H1 (cell line): ENCODE data around the gene ZIC5. TPM values are rescaled to one million over a fixed set of nuclear protein-coding genes. Genes with fewer than 3 reads are reported as not detected.

ENCODE experiments used
- CTCF ChIA-PET: fragments of 300-600 bp; sonication (Branson Sonifier 250); formaldehyde crosslinking; loops from one replicate; lab custom pipeline; 2021; ENCODE audit not compliant: partially characterized antibody; lab: Charles Lee
- POLR2A ChIA-PET: fragments of 300-600 bp; sonication (Branson Sonifier 250); formaldehyde crosslinking; loops from one replicate; lab custom pipeline; 2021; ENCODE audit warnings: inconsistent platforms; ENCODE audit not compliant: partially characterized antibody; lab: Charles Lee
- DNase-seq, 2 experiments: peaks; one replicate each; pipeline versions ENCODE4 v3.0.0 to v3.0.0-alpha.2; 2010 to 2022; ENCODE audit warnings: low spot score in 2 of 2, low read depth in 1 of 2, mixed read lengths in 1 of 2
- FAIRE-seq: peaks from 2 replicates; lab custom pipeline; 2011; peaks lifted over from hg19 to GRCh38; lab: Jason Lieb, UNC
- H2AFZ ChIP-seq: 2 replicates; pipeline ENCODE4 v1.8.1; 2012; ENCODE audit warnings: low read length, inconsistent platforms
- H2AK5ac ChIP-seq: 2 replicates; pipeline ENCODE4 v1.6.1; 2013; ENCODE audit warnings: low read depth, low read length
- H2BK120ac ChIP-seq: replicated peaks from 2 replicates; pipeline ENCODE3; 2013; ENCODE audit warnings: low read depth, low read length, inconsistent platforms
- H2BK12ac ChIP-seq: 2 replicates; pipeline ENCODE4 v1.6.1; 2013; ENCODE audit warnings: low read depth, low read length
- H2BK15ac ChIP-seq: 2 replicates; pipeline ENCODE4 v1.6.1; 2013; ENCODE audit warnings: low read length
- H2BK20ac ChIP-seq: 2 replicates; pipeline ENCODE4 v1.6.1; 2013; ENCODE audit warnings: low read length
- H2BK5ac ChIP-seq: 2 replicates; pipeline ENCODE4 v1.6.1; 2013; ENCODE audit warnings: low read depth, low read length
- H3K14ac ChIP-seq: 2 replicates; pipeline ENCODE4 v1.6.1; 2013; ENCODE audit warnings: inconsistent platforms; ENCODE audit not compliant: insufficient read length
- H3K18ac ChIP-seq: 2 replicates; pipeline ENCODE4 v1.6.1; 2013; ENCODE audit warnings: low read length; ENCODE audit errors: extremely low read depth
- H3K23ac ChIP-seq: 2 replicates; pipeline ENCODE4 v1.6.1; 2013; ENCODE audit warnings: inconsistent platforms; ENCODE audit not compliant: insufficient read length
- H3K23me2 ChIP-seq: 2 replicates; pipeline ENCODE4 v1.6.1; 2013; ENCODE audit warnings: low read depth, low read length
- H3K27ac ChIP-seq: 2 replicates; pipeline ENCODE4 v1.6.1; 2011; ENCODE audit warnings: low read depth, low read length, inconsistent platforms
- H3K27me3 ChIP-seq, 4 experiments: replicated peaks in 1 of 4; 1 replicate in 1 of 4; 2 replicates in 3 of 4; pipeline versions ENCODE4 v1.6.1 to v1.8.1; 2011 to 2013; ENCODE audit warnings: low read length in 3 of 4, mild to moderate bottlenecking in 3 of 4, inconsistent platforms in 2 of 4, mixed read lengths in 2 of 4, moderate library complexity in 1 of 4; ENCODE audit not compliant: control insufficient read depth in 3 of 4, insufficient read depth in 3 of 4; ENCODE audit errors: extremely low read depth in 1 of 4
- H3K36me3 ChIP-seq, 4 experiments: 2 replicates each; pipeline versions ENCODE4 v1.6.1 to v1.8.1; 2011 to 2013; ENCODE audit warnings: mild to moderate bottlenecking in 4 of 4, low read length in 3 of 4, moderate library complexity in 2 of 4, control low read depth in 1 of 4, inconsistent platforms in 1 of 4; ENCODE audit not compliant: insufficient read depth in 4 of 4, control insufficient read depth in 2 of 4
- H3K4ac ChIP-seq: replicated peaks from 2 replicates; pipeline ENCODE3; 2013; ENCODE audit warnings: low read length, low read depth, mixed read lengths, inconsistent platforms; ENCODE audit not compliant: insufficient read length
- H3K4me1 ChIP-seq, 4 experiments: replicated peaks in 1 of 4; 1 replicate in 1 of 4; 2 replicates in 3 of 4; pipeline versions ENCODE4 v1.6.1 to v1.8.1; 2011 to 2013; ENCODE audit warnings: low read length in 3 of 4, inconsistent platforms in 2 of 4, mixed read lengths in 1 of 4; ENCODE audit not compliant: insufficient read depth in 4 of 4, control insufficient read depth in 3 of 4
- H3K4me2 ChIP-seq, 2 experiments: 2 replicates each; pipeline versions ENCODE4 v1.6.1 to v1.8.1; 2011 to 2013; ENCODE audit warnings: low read depth in 2 of 2, low read length in 2 of 2, control low read depth in 1 of 2, inconsistent platforms in 1 of 2, mild to moderate bottlenecking in 1 of 2; ENCODE audit not compliant: insufficient read depth in 1 of 2
- H3K4me3 ChIP-seq, 4 experiments: fragments of 200-600, 300-600 bp in 1 of 4; sonication (generic), shearing (Covaris generic), sonication (Bioruptor Twin) in 1 of 4; 2 replicates each; pipeline versions ENCODE4 v1.5.1 to v1.8.1; 2011 to 2016; ENCODE audit warnings: low read length in 4 of 4, low read depth in 3 of 4, control low read depth in 2 of 4, inconsistent platforms in 2 of 4, mild to moderate bottlenecking in 2 of 4, mixed read lengths in 1 of 4, moderate library complexity in 1 of 4; ENCODE audit not compliant: insufficient read depth in 2 of 4; ENCODE audit errors: extremely low read depth in 1 of 4
- H3K56ac ChIP-seq: replicated peaks from 2 replicates; pipeline ENCODE3; 2013; ENCODE audit warnings: low read depth, mild to moderate bottlenecking, mixed read lengths, low read length, inconsistent platforms; ENCODE audit not compliant: insufficient read length
- H3K79me1 ChIP-seq: 2 replicates; pipeline ENCODE4 v1.6.1; 2013; ENCODE audit warnings: low read depth, low read length, control low read depth
- H3K79me2 ChIP-seq, 2 experiments: 2 replicates each; pipeline versions ENCODE4 v1.6.1 to v1.8.1; 2012 to 2013; ENCODE audit warnings: low read length in 2 of 2, mild to moderate bottlenecking in 2 of 2, inconsistent platforms in 1 of 2; ENCODE audit not compliant: insufficient read depth in 2 of 2, control insufficient read depth in 1 of 2
- H3K9ac ChIP-seq, 4 experiments: replicated peaks in 1 of 4; 1 replicate in 1 of 4; 2 replicates in 3 of 4; pipeline versions ENCODE4 v1.6.1 to v1.8.1; 2011 to 2013; ENCODE audit warnings: low read depth in 3 of 4, low read length in 3 of 4, control low read depth in 2 of 4, mild to moderate bottlenecking in 2 of 4, moderate library complexity in 2 of 4, inconsistent platforms in 1 of 4; ENCODE audit errors: extremely low read depth in 1 of 4
- H3K9me3 ChIP-seq, 2 experiments: 2 replicates each; pipeline versions ENCODE4 v1.6.1 to v1.8.1; 2012 to 2013; ENCODE audit warnings: mild to moderate bottlenecking in 2 of 2, moderate library complexity in 2 of 2, control low read depth in 1 of 2, inconsistent platforms in 1 of 2, low read depth in 1 of 2, low read length in 1 of 2, mixed read lengths in 1 of 2; ENCODE audit not compliant: insufficient read depth in 2 of 2
- H4K20me1 ChIP-seq, 2 experiments: replicated peaks in 1 of 2; 2 replicates each; pipeline versions ENCODE3 to v1.8.1; 2011 to 2013; ENCODE audit warnings: inconsistent platforms in 2 of 2, low read length in 2 of 2, mild to moderate bottlenecking in 1 of 2; ENCODE audit not compliant: insufficient read depth in 2 of 2, control insufficient read depth in 1 of 2
- H4K5ac ChIP-seq: 2 replicates; pipeline ENCODE4 v1.6.1; 2013; ENCODE audit warnings: low read length, low read depth, mixed read lengths, inconsistent platforms; ENCODE audit not compliant: insufficient read length
- H4K8ac ChIP-seq: 2 replicates; pipeline ENCODE4 v1.8.0; 2013; ENCODE audit warnings: mild to moderate bottlenecking, moderate library complexity, low read length, inconsistent platforms; ENCODE audit not compliant: insufficient read depth; ENCODE audit errors: extremely low read depth
- H4K91ac ChIP-seq: replicated peaks from 2 replicates; pipeline ENCODE3; 2013; ENCODE audit warnings: low read length, mixed read lengths, inconsistent platforms; ENCODE audit not compliant: insufficient read length
- SUZ12 ChIP-seq: fragments of 200-600 bp; sonication (generic); IDR thresholded peaks from 2 replicates; pipeline ENCODE4 v1.6.1; 2012; ENCODE audit warnings: mild to moderate bottlenecking, inconsistent platforms, low read length, moderate library complexity, mixed read lengths
- WGBS, 2 experiments: shearing (Covaris generic) in 1 of 2; methylation state at CpG; one replicate each; pipeline versions ENCODE4 v1.1.6 to v1.1.7; 2013 to 2015; ENCODE audit warnings: low lambda C conversion rate in 2 of 2, mixed read lengths in 2 of 2, inconsistent platforms in 1 of 2, low coverage in 1 of 2, missing lambda C conversion rate in 1 of 2; ENCODE audit not compliant: insufficient replicate concordance in 2 of 2, insufficient coverage in 1 of 2, insufficient read length in 1 of 2; ENCODE audit errors: extremely low coverage in 1 of 2, missing lambda C conversion rate in 1 of 2; 5-methylcytosine and 5-hydroxymethylcytosine counted together
- polyA plus RNA-seq, 7 experiments: library from polyadenylated mRNA; depleted of rRNA in 3 of 7; stranded (reverse) in 5 of 7; unstranded in 2 of 7; fragments of >200 nt in 5 of 7; fragments of 200-250 nt in 2 of 7; gene quantifications; 1 replicate in 5 of 7; 2 replicates in 1 of 7; 4 replicates in 1 of 7; pipeline versions ENCODE4 v1.2.1 to v1.2.3, GENCODE V29; 2011 to 2013; ENCODE audit warnings: missing spikeins in 2 of 7, mixed read lengths in 2 of 7
- total RNA-seq: library from RNA; stranded (reverse); fragmentation: NEBNext Ultra II Directional; extraction: Animal tissue kit (Norgen Biotek cat#: 25700); gene quantifications from 2 replicates; pipeline ENCODE4 v1.2.1, GENCODE V29; 2021

The ZIC5 gene
- total and polyA plus RNA-seq, 2 of the 8 experiments (the other 6 are each of a cell fraction or from before 2014, with no cell fraction given): 14.2 to 52.7 TPM

- no peak overlapping the region for H4K91ac ChIP-seq
- no peak overlapping the region for H4K8ac ChIP-seq
Measured at GRCh38 chr13:100014621-100015020, 43.1 kb upstream of the ZIC5 start.

More at GRCh38 chr13:100014621-100015020, 43.1 kb upstream of the ZIC5 start:
- Histone ChIP-seq H3K4ac (no peak overlapping the region), H3K27ac (no peak overlapping the region), H3K36me3 (no peaks in the 10 kb centered on the region), H4K20me1 (no peaks in the 10 kb centered on the region), H2BK15ac (no peak overlapping the region), H3K9me3 (no peaks in the 10 kb centered on the region), H4K5ac (no peak overlapping the region), H2BK20ac (no peak overlapping the region), H2BK12ac (no peak overlapping the region), H2BK5ac (no peak overlapping the region), H3K23me2 (no peaks in the 10 kb centered on the region), H2BK120ac (no peak overlapping the region), H3K9ac (no peak overlapping the region), H3K14ac (no peak overlapping the region), H3K56ac (no peak overlapping the region), H2AFZ (no peak overlapping the region), H3K4me1 (no peaks in the 10 kb centered on the region), H3K79me1 (no peaks in the 10 kb centered on the region), H3K23ac (no peak overlapping the region), H3K4me2 (no peak overlapping the region), H2AK5ac (no peak overlapping the region), H3K79me2 (no peaks in the 10 kb centered on the region), H3K27me3 (no peaks in the 10 kb centered on the region; a peak in 1 of 7 replicates), H3K4me3 (no peak overlapping the region), H3K18ac (no peak overlapping the region)
- no peak for TF ChIP-seq SUZ12
- FAIRE-seq: no peak
- CTCF ChIA-PET: interaction anchor here (0.6 to 1.3 kb wide), 4 partner anchors 12 to 555 kb away, joined by 3 read pairs; no protein-coding TSS in a partner anchor
- DNase-seq: no peak
- WGBS, 2 experiments: 100% methylated on average over 1 of the region's 1 CpG; no CpG with 5 or more reads in 1 of the 2 experiments
- POLR2A ChIA-PET: no interaction called here
